ENCODE measurements around the gene ADAMTS12.
"Not testable (repeated sequence)": the region's sequence is repeated elsewhere in the genome, so short reads cannot be mapped to it uniquely, and the experiment has no call there.

The ADAMTS12 gene

GRCh38 chr5:33891788-33892619 lies at the start of gene ADAMTS12:
Gene ADAMTS12 (minus strand): TSS chr5:33891990. CDS start chr5:33891856, 134 bp downstream.
- DNase-seq (ENCODE audit: low spot score), result peak; percentile 44

- no peak for DNase-seq (ENCODE audit: low spot score)
These were observed 49.3 kb upstream of the ADAMTS12 start for GRCh38 chr5:33941090-33941489.

GRCh38 chr5:33939556-33940262 lies 47.9 kb upstream of the ADAMTS12 start:
- no peak for DNase-seq (ENCODE audit: low spot score)

- peak; percentile 28 for DNase-seq (ENCODE audit: low spot score)
These were observed 47.1 kb upstream of the ADAMTS12 start for GRCh38 chr5:33938881-33939280.

- DNase-seq (ENCODE audit: low spot score), result peak; percentile 21
These were observed 46.7 kb upstream of the ADAMTS12 start for GRCh38 chr5:33938507-33938796.

- DNase-seq (ENCODE audit: low spot score), result peak; percentile 33
These were observed 46.1 kb upstream of the ADAMTS12 start for GRCh38 chr5:33937707-33938506.

GRCh38 chr5:33937017-33937706 lies 45.4 kb upstream of the ADAMTS12 start:
- DNase-seq (ENCODE audit: low spot score), result no peak

GRCh38 chr5:33936381-33937016 lies 44.7 kb upstream of the ADAMTS12 start, which contains the start of gene RXFP3:
Gene RXFP3 (plus strand): TSS chr5:33936386. CDS start chr5:33936741, 355 bp downstream.
- peak; percentile 42 for DNase-seq (ENCODE audit: low spot score)

GRCh38 chr5:33936004-33936380 lies 44.2 kb upstream of the ADAMTS12 start:
- DNase-seq (ENCODE audit: low spot score), result peak; percentile 77

- no peak for DNase-seq (ENCODE audit: low spot score)
These were observed 42.4 kb upstream of the ADAMTS12 start for GRCh38 chr5:33934176-33934575.

- DNase-seq (ENCODE audit: low spot score), result no peak
These were observed 42.0 kb upstream of the ADAMTS12 start for GRCh38 chr5:33933723-33934169.

GRCh38 chr5:33931136-33931535 lies 39.3 kb upstream of the ADAMTS12 start:
- no peak for DNase-seq (ENCODE audit: low spot score)

- DNase-seq (ENCODE audit: low spot score), result no peak
These were observed 38.3 kb upstream of the ADAMTS12 start for GRCh38 chr5:33929925-33930690.

GRCh38 chr5:33928283-33928682 lies 36.5 kb upstream of the ADAMTS12 start:
- DNase-seq (ENCODE audit: low spot score), result no peak

GRCh38 chr5:33927685-33928084 lies 35.9 kb upstream of the ADAMTS12 start:
- no peak for DNase-seq (ENCODE audit: low spot score)

- DNase-seq (ENCODE audit: low spot score), result no peak
These were observed 33.5 kb upstream of the ADAMTS12 start for GRCh38 chr5:33925278-33925677.

GRCh38 chr5:33921002-33921401 lies 29.2 kb upstream of the ADAMTS12 start:
- no peak for DNase-seq (ENCODE audit: low spot score)

- not testable (repeated sequence) for DNase-seq (ENCODE audit: low spot score)
These were observed 23.1 kb upstream of the ADAMTS12 start for GRCh38 chr5:33914844-33915243.

GRCh38 chr5:33906248-33906647 lies 14.5 kb upstream of the ADAMTS12 start:
- DNase-seq (ENCODE audit: low spot score), result not testable (repeated sequence)

GRCh38 chr5:33905381-33905780 lies 13.6 kb upstream of the ADAMTS12 start:
- DNase-seq (ENCODE audit: low spot score), result no peak

GRCh38 chr5:33903118-33903517 lies 11.3 kb upstream of the ADAMTS12 start:
- DNase-seq (ENCODE audit: low spot score), result no peak
